Measurements from ENCODE around the gene UNK.

GRCh38 chr17:75819116-75819515, 34.5 kb downstream of the UNK start:
- TF ChIP-seq, protein P1, sequence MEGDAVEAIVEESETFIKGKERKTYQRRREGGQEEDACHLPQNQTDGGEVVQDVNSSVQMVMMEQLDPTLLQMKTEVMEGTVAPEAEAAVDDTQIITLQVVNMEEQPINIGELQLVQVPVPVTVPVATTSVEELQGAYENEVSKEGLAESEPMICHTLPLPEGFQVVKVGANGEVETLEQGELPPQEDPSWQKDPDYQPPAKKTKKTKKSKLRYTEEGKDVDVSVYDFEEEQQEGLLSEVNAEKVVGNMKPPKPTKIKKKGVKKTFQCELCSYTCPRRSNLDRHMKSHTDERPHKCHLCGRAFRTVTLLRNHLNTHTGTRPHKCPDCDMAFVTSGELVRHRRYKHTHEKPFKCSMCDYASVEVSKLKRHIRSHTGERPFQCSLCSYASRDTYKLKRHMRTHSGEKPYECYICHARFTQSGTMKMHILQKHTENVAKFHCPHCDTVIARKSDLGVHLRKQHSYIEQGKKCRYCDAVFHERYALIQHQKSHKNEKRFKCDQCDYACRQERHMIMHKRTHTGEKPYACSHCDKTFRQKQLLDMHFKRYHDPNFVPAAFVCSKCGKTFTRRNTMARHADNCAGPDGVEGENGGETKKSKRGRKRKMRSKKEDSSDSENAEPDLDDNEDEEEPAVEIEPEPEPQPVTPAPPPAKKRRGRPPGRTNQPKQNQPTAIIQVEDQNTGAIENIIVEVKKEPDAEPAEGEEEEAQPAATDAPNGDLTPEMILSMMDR (conservative IDR thresholded peaks at IDR 0.05) = no peak
- no peak for TF ChIP-seq EZH2 (IDR thresholded peaks at IDR 0.05; ENCODE audit: low read depth)
